ENCODE data around the gene CALD1.

The CALD1 gene

DNA sequence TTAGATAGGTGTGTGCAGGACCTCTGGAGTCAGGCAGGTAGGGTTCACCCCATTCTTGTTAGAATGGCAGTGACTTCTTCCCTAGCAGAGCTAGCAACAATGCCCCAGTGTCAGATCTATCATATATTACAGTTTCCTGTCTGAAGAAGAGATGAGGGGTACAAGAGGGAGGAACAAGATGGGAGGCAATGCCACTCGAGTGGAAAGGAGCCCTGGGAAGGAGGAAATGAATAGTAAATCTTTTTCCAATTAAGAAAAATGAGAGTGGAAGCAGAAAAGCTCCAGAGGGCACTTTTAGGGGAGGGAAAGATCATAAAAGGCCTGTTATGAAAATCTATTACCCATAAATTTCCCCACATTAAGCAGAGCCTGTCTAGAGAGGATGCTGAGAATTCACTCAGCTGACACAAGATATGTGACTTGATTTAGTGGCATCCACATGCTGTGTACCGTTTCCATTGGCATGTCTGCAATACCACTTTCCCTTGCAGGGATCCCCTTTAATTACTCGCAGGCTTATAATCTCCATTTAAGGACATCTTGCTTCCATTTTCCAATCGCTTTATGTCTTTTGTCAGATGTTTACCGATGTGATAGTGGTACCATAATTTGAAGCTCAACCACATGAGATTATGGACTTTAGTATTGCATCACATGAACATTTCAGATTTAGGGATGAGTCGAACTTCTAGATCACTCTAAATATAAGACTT is 136.9 kb downstream of the CALD1 start:
- no peak for DNase-seq (ENCODE audit: extremely low read depth in 1 of 2, low read depth in 1 of 2)

DNA sequence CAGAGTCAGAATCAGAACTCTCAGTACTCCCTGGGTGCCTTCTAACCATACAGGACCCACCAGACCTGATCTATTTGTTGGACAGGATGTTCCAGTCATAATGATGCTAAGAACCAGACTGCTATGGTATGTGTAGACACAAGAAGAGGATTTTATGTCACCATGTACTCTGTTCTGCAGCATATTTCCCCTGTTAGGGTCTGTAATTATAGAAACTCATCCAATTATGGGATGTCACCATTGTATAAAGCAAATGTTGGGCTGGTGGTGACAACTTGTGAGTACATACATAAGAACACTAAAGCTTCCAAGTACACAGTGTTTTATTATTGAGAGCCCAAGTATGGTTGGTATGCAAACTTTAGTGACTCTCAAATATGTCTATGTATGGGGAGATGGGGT is 139.8 kb downstream of the CALD1 start:
- no peak for DNase-seq (ENCODE audit: extremely low read depth in 1 of 2, low read depth in 1 of 2)

DNA sequence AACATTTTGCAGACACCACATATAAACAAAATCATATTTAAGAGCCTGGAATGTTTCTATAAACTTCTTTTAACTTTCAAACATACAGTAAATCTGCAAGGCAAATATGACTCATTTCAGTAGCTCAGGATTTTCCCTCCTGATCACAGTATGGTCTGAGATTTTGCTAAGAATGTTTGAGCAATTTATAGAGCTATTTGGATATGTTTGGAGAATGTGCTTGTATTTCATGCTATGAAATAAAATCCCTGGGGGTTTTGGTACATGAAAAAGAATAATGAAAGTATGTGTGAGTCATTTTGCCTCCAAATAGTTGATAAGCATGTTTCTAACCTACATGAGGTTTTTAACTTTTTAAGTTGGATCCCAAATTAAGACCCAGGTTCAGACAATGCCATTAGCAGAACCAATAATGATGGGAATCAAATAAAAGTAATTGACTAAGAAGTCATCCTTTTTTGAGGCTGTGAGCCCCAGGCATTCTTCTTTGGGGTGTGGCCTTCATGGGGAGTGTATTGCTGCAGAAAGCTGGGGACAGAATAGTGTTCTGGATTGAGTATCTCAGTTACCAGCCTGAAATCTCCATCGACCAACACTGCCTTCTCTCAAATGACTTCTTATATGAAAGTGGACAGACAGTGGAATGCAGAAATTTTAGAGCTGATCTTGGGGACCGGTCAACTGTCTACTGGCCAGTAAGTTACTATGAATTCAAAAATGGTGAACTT is 140.8 kb downstream of the CALD1 start:
- DNase-seq (ENCODE audit: extremely low read depth in 1 of 2, low read depth in 1 of 2), result no peak

DNA sequence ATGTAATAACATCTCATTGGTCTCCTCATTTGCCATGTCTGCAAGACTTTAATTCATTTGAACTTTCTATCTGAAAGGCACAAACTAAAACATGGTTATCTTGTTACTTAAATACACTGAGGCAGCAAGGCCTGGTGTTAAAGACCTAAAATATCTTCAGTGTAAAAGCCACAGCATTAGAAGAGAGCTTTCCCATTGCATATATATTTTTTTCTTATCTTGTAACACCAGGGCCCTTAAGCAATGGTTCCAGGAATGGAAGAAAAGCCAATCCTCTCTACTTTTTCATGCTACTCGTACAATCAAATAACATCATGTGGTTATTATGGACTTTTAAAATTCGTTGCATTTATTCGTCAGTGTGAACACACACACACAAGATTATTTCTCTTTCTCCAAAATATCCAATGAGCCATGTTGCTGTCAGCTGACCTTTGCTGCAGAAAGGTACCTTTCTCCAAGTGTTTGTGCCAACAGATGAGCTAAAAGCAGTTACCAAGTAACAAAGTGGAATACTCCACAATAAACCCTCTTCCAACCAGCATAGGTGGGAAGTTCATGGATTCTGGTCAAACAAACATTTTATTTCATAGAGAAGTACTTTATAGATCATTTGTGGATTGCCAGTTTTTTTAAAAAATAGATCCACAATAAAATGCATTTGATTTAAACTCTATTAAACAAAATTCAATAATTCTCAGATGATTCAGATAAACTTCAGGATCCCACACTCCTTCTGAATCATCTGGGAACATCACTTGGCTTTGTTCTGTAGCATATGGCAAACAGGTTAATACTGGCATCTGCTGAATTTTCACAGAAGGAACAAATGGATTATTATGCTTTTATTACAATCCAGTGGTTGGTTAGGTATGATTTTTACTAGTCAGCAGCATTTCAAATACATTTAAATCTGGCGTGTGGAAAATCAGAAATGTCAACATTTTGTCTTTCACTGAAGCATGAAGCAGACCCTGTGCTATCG is 143.6 kb downstream of the CALD1 start:
- no peak for DNase-seq (ENCODE audit: extremely low read depth in 1 of 2, low read depth in 1 of 2)

DNA sequence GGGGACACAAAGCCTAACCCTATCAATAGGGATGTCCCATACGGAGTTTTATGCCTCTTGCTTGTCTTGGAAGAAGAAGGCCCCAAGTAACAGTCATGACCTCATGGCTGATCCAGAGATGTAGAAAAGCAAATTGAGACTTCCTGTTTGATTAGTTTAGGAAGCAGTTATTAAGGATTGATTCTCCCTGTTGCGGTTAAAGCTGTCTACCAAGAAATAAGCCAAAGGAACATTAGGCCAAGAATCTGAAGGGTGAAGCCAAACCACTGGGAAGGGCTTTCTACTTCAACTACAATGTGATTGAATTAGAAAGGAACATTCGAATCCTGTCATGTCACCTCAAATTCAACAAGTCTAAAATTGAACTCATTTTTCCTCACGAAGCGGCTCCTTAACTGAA is 146.3 kb downstream of the CALD1 start:
- no peak for DNase-seq (ENCODE audit: extremely low read depth in 1 of 2, low read depth in 1 of 2)

DNA sequence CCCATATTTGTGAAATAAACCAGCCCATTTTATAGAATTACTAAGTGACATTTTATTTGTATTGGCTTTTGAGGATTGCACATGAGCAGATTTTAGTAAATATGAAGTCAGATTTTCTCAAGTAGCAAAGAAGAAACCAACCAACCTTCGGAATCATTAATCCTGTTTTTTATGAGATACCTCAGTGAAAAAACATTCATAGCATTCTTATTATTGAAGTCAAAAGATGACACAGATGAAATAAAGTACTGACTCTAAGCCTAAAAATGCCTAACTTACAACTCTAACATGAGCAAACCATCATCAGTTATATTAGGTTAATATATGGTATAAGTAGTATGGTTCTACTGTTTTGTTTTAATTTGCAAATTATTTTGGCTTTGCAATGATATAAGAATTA is 147.0 kb downstream of the CALD1 start:
- no peak for DNase-seq (ENCODE audit: extremely low read depth in 1 of 2, low read depth in 1 of 2)

DNA sequence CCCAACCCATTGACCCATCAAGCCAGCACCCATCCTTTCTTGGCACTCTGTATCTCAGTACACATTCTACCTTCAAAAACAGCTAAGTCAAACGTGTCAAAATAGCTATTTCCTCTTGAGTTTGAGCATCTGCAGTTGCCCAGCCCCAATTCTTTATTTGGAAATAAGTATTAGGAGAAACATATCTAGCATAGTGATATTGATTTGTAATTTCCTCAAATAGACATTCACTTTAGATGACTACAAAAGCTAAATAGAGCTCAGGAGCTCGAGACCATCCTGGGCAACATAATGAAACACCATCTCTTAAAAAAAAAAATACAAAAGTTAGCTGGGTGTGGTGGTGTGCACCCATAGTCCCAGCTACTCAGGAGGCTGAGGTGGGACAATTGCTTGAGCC is 147.6 kb downstream of the CALD1 start:
- DNase-seq (ENCODE audit: extremely low read depth in 1 of 2, low read depth in 1 of 2), result no peak

DNA sequence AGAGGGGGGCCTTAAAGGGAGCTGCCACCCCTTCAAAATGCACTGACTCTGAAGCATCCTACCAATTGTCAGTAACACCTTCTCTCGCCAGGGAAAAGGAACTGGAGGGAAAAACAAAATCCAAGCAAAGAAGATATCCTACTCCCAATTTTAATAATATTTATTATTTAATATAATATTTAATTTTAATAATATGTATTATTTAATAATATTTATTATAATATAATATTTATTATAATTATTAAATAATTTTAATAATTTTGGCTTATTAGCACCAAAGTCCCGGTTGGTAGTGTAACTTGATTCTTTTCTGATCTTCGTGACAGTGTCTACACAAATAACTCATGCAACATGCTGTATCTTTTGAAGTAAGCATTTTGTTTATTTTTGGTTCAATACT is 148.3 kb downstream of the CALD1 start:
- DNase-seq (ENCODE audit: extremely low read depth in 1 of 2, low read depth in 1 of 2), result no peak

DNA sequence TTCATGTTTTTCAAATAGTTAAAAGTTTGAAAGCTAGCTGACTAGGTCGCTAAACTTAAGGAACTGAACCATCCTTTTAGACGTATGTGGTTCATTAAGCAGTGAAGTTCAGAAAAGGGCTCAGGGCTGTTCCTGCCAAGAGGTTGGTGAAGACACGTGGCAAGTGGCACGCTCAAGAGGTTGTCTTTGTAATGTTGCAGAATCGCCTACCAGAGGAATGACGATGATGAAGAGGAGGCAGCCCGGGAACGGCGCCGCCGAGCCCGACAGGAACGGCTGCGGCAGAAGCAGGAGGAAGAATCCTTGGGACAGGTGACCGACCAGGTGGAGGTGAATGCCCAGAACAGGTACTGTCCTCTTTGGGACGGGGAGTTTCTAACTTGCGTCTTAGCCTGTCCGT is 149.1 kb downstream of the CALD1 start:
- no peak for DNase-seq (ENCODE audit: extremely low read depth in 1 of 2, low read depth in 1 of 2)

DNA sequence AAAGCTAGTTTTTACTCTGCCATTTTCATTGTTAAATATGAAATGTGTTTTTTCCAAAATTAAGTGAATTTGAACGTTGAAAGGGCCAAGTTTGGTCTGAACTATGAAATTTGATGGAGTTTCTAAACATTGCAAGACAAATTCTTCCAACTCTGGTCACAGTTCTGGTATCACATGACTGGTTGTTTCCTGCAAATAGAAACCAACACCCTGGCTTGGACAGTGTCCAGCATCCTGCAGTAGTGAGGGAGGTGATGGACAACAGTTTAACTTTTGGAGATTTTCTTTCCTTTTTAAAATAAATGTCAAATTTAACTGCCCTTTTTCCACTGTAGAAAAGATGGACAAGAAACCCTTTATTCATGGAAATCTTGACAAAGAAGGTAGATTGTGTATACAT is 152.1 kb downstream of the CALD1 start:
- DNase-seq (ENCODE audit: extremely low read depth in 1 of 2, low read depth in 1 of 2), result no peak

DNA sequence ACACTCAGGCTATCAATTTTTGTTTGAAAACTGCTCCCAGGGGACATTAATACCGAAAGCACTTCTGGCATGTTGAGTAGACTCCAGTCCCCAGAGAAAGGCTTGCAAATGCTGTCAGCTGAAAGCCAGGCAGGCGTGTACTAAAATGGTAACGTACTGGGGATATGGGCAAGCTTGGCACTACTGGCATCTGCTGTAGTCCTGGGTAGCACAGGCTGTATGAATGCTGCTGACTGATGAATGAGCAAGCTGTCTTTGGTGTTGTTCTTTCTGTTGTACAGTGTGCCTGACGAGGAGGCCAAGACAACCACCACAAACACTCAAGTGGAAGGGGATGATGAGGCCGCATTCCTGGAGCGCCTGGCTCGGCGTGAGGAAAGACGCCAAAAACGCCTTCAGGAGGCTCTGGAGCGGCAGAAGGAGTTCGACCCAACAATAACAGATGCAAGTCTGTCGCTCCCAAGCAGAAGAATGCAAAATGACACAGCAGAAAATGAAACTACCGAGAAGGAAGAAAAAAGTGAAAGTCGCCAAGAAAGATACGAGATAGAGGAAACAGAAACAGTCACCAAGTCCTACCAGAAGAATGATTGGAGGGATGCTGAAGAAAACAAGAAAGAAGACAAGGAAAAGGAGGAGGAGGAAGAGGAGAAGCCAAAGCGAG is 153.4 kb downstream of the CALD1 start:
- DNase-seq (ENCODE audit: extremely low read depth in 1 of 2, low read depth in 1 of 2), result no peak

DNA sequence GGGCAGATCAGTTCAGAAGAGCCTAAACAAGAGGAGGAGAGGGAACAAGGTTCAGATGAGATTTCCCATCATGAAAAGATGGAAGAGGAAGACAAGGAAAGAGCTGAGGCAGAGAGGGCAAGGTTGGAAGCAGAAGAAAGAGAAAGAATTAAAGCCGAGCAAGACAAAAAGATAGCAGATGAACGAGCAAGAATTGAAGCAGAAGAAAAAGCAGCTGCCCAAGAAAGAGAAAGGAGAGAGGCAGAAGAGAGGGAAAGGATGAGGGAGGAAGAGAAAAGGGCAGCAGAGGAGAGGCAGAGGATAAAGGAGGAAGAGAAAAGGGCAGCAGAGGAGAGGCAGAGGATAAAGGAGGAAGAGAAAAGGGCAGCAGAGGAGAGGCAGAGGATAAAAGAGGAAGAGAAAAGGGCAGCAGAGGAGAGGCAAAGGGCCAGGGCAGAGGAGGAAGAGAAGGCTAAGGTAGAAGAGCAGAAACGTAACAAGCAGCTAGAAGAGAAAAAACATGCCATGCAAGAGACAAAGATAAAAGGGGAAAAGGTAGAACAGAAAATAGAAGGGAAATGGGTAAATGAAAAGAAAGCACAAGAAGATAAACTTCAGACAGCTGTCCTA is 154.1 kb downstream of the CALD1 start:
- no peak for DNase-seq (ENCODE audit: extremely low read depth in 1 of 2, low read depth in 1 of 2)

DNA sequence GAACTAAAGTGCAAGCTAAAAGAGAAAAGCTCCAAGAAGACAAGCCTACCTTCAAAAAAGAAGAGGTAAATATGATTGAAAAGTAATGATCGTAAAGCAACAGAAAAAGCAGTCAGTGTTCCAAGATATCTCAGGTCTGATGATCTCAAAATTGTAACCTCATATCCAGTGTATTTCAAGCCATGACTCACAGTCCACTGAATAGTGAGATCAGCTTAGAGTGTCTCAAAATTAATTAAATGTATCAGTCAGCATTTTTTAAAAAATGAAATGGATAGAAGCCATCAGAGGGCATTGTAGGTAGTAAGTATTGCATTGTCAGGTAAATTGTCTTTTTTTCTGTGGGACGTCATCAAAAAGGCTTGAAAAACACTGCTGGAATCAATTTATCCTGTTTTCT is 156.3 kb downstream of the CALD1 start:
- DNase-seq (ENCODE audit: extremely low read depth in 1 of 2, low read depth in 1 of 2), result no peak

DNA sequence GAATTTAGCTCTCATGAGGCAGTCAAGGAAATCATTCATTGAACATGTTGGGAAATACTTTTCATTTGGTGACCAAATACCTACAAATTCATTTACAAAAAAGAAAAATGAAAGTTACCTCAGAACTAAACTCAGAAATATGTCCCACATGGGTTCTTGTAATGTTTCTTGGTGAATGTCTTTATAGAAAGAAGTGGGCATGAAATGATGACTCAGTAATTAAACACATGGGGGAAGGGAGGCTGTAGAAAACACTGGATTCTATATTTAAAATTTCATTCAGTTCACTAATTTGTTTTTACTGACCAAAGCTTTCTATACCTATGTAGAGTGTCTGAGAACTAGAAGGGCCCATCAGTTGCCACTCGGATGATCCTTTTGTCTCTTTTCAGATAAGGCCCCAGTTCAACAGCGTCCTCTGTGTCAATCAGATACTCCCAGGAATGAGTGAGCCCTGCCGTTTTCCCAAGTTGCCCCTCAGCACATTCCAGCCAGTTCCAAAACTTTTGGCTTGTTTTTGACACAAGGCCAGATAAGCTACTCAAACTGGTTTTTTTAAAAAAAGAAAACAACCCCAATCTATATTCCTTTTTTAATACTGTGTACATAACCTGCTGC is 157.6 kb downstream of the CALD1 start:
- DNase-seq (ENCODE audit: extremely low read depth in 1 of 2, low read depth in 1 of 2), result no peak

DNA sequence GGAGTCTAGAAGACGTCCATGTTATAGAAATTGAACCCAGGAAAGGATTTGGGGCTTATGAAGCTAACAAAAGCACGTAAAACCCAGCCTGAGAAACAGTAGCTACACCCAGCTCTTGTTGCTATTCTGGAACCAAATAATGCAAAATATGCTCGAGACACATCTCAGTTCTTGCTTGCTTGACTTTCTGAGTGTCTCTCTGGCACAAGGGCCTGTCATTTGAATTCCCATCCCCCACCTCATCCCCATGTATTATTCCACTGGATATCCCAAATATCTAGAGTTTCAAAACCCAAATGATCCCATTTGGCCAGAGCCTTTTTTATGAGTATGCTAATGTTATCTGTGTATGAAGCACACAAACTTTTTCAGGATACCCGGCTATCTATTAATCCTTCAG is 158.7 kb downstream of the CALD1 start:
- no peak for DNase-seq (ENCODE audit: extremely low read depth in 1 of 2, low read depth in 1 of 2)

DNA sequence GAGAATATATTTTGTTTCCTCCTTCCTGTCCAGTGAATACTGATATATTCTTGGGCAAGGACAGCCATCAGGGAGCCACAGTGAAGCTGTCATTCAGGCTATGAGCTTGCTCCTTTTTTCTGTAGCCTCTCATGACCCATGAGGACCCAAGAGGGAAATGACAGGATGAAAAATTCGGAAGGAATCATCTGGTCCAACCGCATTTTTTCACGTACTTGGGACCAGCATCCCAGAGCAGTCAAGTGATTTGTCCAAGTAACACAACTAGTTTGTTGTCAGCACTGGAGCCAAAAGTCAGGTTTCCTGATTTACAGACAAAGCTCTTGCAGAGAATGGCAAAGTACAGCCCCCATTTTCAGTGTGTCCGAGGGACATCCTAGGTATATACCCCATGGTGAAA is 159.7 kb downstream of the CALD1 start:
- no peak for DNase-seq (ENCODE audit: extremely low read depth in 1 of 2, low read depth in 1 of 2)

DNA sequence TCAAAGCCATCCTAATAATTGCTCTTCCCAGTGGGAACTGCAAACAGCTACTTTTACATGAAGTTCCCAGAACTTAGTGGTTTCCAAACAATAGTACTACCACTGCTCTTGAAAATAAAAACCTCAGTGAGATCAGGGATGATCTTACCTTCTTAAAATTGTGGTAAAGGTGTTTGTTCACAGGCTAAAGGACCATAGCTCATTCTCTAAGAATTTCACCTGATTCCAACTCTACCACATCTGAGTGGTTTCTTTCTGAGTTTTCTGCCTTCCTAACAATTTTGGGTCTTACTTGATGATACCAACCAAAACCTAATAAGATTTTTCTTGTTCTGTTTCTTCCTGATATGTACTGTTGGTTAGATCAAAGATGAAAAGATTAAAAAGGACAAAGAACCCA is 161.3 kb downstream of the CALD1 start:
- no peak for DNase-seq (ENCODE audit: extremely low read depth in 1 of 2, low read depth in 1 of 2)

DNA sequence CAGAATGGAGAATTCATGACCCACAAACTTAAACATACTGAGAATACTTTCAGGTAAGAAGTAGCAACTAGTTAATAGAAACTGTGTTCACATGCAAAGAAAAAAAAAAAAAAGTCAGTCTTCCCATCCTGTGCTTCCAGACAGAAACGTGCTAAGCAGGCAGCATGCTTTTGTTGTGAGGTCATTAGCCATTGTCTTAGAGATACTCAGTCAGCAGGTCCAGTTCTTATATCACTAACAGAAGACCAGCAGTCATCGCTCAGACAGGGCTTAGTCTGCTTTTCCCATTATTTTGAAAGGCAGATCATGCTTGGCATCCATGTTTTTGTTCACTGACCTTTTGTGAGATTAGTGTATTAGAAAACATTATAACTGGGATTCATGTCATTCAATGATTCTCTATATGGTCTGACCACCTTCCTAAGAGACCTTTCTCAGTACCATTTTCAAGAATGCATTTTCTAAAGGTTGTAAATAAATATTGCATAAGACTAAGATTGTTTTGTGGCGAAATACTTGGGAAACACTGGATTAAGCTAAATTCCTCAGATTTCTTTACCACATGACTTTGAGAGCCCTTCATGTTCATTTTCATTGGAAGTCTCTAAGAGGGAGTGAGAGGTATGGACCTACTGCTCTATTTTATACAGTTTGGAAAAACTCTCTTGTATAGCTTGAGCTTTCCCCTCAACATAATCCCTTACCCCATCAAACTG is 161.9 kb downstream of the CALD1 start:
- no peak for DNase-seq (ENCODE audit: extremely low read depth in 1 of 2, low read depth in 1 of 2)

DNA sequence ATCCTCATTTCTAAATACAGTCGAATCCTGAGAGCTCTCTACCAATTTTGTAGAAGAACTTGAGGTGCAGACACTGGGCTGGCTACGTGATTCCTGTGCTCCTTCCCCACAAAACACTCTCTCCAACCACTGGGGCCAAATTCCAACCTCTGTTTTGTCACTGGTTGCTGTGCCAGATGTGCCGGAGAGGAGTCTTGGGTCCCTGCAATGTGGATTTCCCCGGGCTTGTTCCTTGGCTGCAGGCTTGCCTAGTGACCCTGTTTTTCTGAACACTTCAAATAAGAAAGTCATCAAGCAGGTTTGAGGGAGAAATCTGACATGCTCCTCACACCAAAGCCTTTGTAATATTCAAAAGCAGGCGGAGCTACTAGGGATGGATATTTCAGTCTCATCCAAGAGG is 162.5 kb downstream of the CALD1 start:
- DNase-seq (ENCODE audit: extremely low read depth in 1 of 2, low read depth in 1 of 2), result no peak
